Amniotic stem cell (primary cell): ENCODE data around the gene ZNF407.

Source experiments
- DNase-seq: peaks from one replicate; lab custom pipeline; 2025; lab: John Stamatoyannopoulos, UW

The ZNF407 gene

GRCh38 chr18:74631212-74631611, 33.5 kb downstream of the ZNF407 start:
- no peak for DNase-seq

- no peak for DNase-seq
These were observed 34.1 kb downstream of the ZNF407 start for GRCh38 chr18:74631623-74632350.

- no peak for DNase-seq
These were observed 34.6 kb downstream of the ZNF407 start for GRCh38 chr18:74632351-74632679.

GRCh38 chr18:74632856-74633255, 35.2 kb downstream of the ZNF407 start:
- DNase-seq: no peak

- DNase-seq: no peak
These were observed 36.1 kb downstream of the ZNF407 start for GRCh38 chr18:74633652-74634352.

GRCh38 chr18:74635224-74635975, 37.7 kb downstream of the ZNF407 start:
- no peak for DNase-seq

GRCh38 chr18:74637070-74637469, 39.4 kb downstream of the ZNF407 start:
- no peak for DNase-seq

GRCh38 chr18:74638210-74638609, 40.5 kb downstream of the ZNF407 start:
- no peak for DNase-seq

GRCh38 chr18:74644713-74645112, 47.0 kb downstream of the ZNF407 start:
- DNase-seq: no peak

GRCh38 chr18:74645679-74646078, 48.0 kb downstream of the ZNF407 start:
- no peak for DNase-seq

GRCh38 chr18:74651327-74652128, 53.9 kb downstream of the ZNF407 start:
- no peak for DNase-seq

GRCh38 chr18:74652392-74652988, 54.8 kb downstream of the ZNF407 start:
- peak; percentile 8 for DNase-seq

GRCh38 chr18:74654638-74655037, 57.0 kb downstream of the ZNF407 start:
- no peak for DNase-seq

GRCh38 chr18:74661008-74661407, 63.3 kb downstream of the ZNF407 start:
- DNase-seq: no peak

GRCh38 chr18:74661691-74662090, 64.0 kb downstream of the ZNF407 start:
- no peak for DNase-seq

GRCh38 chr18:74662622-74663021, 65.0 kb downstream of the ZNF407 start:
- no peak for DNase-seq

- DNase-seq: no peak
These were observed 67.7 kb downstream of the ZNF407 start for GRCh38 chr18:74665346-74665745.

GRCh38 chr18:74665905-74666304, 68.2 kb downstream of the ZNF407 start:
- DNase-seq: no peak

GRCh38 chr18:74669136-74669798, 71.6 kb downstream of the ZNF407 start:
- DNase-seq: no peak

GRCh38 chr18:74672371-74672770, 74.7 kb downstream of the ZNF407 start:
- DNase-seq: no peak

- DNase-seq: no peak
These were observed 76.8 kb downstream of the ZNF407 start for GRCh38 chr18:74674487-74674886.
